Stimulated activated CD8-positive, alpha-beta memory T cell treated with anti-CD3 and anti-CD28 coated beads, Interleukin-4, amount 100 ng/mL, for 4 hours (primary cell): ENCODE results near the gene ADGRL3.

Source experiments
- DNase-seq, 2 donors: peaks; one replicate each; pipeline ENCODE4 v3.0.0-alpha.2; 2020; ENCODE audit warnings: low read depth in 2 of 2, low spot score in 1 of 2

ADGRL3 gene

DNA sequence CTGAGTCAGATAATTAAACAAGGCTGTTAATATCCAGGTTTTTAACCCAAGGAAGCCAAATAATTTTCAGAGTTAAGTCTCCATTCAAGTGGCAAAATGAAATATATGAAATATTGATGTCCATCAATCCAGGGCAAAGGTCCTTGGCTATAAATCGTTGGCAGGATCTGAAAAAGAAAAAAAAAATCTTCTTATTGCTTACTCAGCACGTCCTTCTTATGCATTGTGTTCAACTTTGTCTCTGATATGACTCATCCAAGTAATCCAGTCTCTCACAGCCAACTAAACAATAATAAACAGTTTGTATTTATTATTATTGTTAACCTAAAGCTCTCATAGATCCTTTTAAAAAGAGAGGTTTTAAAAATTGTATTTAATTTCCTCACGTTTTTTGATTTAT lies 851.2 kb downstream of the ADGRL3 start:
- no peak for DNase-seq

DNA sequence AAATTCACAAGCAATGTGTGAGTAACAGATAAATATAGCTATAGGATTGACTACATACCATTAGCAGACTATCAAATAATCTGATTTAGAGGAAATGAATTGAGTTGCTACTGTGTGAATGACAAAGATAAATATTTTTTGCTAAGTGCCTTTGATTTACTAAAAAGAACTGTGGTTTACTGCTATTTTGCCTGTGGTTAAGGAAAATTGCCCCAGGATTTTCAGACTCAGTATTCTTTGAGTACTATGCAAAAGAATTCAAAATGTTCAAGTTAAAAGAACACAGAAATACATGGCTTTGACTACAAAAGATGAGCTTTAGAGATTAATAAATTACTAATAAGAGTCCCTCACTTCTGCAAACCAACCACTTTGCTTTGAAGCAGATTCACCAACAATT lies 853.8 kb downstream of the ADGRL3 start:
- DNase-seq = no peak

DNA sequence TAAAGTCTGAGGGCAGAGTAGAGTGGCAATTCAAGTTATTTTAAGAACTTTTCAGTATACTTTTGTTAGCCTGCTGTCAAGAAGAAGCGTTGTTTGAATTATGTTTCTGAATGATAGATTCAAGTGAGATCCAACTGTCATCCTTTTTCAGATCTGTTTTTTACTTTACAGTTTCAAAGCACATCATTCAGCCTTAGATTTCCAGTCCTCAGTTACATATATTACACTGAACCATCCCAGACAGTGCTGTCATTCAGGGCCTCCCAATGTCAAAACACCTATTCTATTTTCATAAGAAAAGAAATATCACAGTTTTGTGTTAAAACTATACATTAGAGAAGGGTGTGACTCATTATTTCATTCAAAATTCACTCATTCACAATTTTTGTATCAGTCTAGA lies 856.9 kb downstream of the ADGRL3 start:
- DNase-seq = no peak

DNA sequence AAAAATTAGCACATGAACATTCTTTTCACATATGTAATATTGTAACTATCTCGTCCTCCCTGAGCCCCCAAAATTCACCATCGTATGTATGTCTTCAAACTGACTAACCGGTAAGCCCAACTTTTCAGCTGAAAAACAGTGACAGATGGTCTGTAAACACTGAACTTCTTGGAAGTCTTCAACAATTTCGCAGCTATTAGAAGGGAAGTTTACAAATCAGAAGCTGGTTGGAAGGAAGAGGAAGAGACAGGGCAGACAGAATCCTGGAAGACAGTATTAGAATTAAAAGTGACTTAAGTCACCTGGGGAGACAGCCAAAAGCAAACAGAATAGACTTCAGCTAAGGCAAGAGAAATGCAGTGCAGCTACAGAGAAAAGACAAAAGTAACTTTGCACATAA lies 858.4 kb downstream of the ADGRL3 start:
- no peak for DNase-seq

DNA sequence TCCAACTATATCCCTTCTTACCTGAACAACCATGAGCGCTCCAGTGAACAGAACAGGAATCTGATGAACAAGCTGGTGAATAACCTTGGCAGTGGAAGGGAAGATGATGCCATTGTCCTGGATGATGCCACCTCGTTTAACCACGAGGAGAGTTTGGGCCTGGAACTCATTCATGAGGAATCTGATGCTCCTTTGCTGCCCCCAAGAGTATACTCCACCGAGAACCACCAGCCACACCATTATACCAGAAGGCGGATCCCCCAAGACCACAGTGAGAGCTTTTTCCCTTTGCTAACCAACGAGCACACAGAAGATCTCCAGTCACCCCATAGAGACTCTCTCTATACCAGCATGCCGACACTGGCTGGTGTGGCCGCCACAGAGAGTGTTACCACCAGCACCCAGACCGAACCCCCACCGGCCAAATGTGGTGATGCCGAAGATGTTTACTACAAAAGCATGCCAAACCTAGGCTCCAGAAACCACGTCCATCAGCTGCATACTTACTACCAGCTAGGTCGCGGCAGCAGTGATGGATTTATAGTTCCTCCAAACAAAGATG lies 870.2 kb downstream of the ADGRL3 start:
- no peak for DNase-seq

DNA sequence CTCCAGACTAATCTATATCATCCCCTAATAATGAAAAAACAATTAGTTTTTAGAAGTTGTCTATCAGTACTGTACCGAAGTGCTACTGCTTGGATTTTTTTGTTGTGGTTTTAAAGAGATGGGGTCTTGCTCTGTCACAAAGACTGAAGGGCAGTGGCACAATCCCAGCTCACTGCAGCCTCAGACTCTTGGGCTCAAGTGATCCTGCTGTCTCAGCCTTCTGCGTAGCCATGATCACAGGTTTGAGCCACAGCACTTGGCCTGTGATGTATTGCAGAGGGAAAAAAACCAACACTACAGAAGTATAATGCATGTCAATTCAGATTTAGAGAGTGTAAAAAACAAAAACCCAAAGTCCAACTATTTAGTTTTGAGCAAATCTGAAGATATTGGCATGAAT lies 875.0 kb downstream of the ADGRL3 start:
- DNase-seq = no peak

DNA sequence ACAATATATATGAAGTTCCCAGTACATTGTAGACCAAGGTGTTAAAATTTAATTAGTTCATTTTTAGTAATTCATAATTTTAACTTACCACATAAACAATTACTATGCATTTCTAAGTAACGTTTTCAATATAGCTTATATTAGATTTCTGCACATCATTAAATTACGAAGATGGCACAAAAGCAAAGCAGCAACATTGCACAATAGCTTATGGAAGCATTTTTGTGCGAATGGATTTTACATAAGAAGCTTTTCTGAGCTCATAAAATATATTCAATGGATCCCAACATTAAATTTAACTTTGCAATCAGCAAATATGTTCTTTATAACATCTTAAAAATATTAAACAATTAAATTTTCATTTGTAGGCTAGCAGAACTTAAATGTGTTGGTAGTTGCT lies 875.4 kb downstream of the ADGRL3 start:
- DNase-seq = no peak

DNA sequence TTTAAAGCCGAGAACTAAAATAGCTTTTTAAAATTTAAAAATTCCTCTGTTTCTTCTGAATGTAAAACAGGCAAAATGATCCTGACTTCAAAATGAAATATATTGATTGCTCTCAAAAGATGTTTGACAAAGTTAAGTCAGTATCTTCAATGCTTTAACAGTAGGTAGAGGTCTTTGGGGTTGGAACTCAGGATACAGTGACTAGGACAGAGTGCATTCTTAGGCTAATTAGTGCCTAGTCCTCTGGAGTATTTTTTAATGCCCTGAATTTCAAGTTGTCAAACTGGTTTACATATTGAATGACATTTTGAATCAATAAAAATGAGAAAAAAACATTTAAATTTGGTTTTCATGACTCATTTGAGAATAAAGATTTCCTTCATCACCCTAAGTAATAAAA lies 877.3 kb downstream of the ADGRL3 start:
- no peak for DNase-seq

DNA sequence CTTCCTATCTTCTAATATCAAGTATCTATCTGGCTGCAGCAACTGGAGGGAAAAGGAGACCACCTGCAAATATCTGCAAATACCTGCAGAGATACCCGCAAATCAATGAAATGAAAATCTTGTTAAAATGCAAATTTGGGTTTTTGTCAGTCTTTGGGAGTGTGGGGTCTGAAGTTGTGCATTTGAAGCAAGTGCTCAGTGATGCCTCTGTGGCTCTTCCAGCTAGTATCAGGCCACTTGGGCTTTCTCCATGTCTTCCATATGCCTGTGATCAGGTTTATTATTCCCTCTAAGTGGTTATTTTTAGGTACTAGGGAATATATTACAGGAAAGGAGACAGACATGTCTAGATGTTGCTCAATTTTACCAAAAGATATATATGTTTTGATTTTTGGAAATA lies 880.3 kb downstream of the ADGRL3 start:
- DNase-seq = no peak

DNA sequence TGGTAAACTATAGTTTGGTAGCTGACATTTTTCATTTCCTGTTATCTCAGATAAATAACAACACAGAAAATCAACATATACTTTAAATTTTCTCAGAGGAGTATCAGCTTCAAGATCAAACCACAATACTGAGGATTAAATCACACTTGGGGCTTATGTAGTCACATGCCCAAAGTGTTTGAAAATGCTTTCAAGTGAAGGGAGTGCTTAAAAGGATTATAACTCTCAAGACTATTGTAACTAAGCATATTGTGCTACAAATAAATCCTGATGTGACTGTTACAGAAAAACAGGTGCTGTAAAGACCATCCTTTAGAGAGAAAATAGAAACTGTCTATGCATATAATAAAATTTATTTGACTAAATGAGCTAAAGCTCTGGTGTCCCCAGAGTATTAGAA lies 887.6 kb downstream of the ADGRL3 start:
- DNase-seq = no peak

DNA sequence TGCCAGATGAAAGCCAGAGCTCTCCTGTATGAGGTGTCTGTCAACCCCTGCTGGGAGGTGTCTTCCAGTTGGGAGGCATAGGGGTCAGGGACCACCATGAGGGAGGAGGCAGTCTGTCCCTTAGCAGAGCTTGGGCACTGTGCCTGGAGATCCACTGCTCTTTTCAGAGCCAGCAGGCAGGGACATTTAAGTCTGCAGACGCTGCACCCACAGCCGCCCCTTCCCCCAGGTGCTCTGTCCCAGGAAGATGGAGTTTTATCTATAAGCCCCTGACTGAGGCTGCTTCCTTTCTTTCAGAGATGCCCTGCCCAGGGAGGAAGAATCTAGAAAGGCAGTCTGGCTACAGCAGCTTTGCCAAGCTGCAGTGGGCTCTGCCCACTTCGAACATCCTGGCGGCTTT lies 893.6 kb downstream of the ADGRL3 start:
- no peak for DNase-seq

DNA sequence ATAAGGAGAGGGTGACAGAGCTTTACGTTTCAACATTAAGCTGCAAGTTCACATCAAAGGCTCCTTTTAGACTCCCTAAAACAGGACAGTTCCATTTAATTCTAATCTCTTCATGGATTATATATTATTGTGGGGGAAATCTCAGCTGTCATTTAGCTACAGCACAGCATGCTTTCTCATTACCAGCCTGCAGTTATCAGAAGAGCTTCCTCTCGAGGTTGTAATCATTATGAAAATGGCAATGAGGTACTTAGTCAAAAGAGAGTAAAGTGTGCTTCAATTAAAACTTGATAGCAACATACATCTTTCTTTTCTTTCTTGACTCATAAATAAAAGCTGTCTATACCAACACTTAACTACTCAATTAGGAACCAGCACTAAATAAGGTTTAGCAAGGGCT lies 896.8 kb downstream of the ADGRL3 start:
- DNase-seq = no peak

DNA sequence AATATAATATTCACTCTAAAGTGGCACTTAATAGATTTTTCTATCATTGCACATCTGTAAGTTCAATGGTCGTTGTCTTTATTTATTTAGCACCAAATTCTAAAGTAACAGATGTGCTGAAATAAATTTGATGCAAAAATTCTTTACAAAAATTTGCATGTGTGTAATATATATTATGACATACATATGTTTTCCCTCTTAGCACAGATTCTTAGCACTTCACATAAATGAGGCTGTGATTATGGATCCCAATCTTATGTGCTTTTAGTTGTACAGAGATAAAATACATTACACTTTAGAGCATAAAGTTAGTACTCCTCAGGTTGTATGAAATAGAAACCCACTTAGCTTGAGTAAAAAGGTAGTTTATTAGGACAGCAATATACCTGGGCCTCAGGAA lies 915.1 kb downstream of the ADGRL3 start:
- DNase-seq = no peak

DNA sequence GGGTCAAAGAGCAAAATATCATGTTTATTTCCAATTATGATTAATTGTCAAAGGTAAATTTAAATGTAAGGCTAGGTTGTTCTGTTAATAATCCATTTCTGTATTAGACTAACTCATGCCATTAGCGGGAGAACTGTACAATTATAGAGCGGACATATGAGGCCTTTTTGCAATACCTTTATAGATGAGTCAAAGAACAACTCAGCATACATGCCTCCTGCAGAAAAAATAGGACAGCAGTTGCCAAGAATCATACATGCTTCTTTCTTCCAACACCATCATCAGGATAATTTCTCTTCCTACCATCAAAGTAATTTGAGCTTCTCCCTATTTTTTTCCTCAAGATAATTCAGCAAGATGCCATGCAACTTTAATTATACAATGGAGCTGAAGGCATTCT lies 917.8 kb downstream of the ADGRL3 start:
- DNase-seq = no peak

DNA sequence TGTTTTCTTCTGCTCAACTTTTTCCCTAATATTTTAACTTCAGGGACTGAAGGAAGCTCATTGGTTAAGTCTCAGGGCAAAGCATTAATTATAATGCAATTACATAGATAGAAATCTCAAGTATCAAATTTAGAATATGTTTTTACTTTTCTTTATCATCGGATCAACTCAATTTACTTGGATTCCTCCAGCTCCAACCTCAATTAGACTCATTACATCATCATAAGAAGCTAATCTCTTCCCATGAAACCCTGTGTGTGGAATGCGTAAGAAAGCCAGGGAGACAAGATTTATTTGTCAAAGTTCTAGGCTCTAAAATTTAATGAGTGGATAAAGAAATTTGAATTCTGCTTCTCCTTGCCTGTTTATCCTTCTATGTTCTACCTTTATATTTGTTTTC lies 918.4 kb downstream of the ADGRL3 start:
- no peak for DNase-seq

DNA sequence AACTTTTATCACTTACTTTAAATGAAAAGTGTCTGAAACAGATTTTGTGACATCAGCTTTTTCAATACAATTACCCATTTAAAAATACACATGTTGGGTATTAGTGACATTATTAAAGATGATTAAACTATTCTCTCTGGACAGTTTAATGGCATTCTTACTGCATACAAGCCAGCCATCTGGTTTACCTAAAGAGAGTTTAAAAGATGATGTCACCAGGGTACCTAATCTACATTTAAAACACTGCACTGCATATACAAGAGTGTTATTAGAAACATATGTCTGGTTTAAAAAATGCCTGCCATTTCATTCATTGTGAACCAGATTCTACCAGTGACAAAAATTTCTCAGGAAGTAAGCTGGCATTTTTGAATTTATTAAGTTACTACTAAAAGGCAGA lies 919.1 kb downstream of the ADGRL3 start:
- no peak for DNase-seq

DNA sequence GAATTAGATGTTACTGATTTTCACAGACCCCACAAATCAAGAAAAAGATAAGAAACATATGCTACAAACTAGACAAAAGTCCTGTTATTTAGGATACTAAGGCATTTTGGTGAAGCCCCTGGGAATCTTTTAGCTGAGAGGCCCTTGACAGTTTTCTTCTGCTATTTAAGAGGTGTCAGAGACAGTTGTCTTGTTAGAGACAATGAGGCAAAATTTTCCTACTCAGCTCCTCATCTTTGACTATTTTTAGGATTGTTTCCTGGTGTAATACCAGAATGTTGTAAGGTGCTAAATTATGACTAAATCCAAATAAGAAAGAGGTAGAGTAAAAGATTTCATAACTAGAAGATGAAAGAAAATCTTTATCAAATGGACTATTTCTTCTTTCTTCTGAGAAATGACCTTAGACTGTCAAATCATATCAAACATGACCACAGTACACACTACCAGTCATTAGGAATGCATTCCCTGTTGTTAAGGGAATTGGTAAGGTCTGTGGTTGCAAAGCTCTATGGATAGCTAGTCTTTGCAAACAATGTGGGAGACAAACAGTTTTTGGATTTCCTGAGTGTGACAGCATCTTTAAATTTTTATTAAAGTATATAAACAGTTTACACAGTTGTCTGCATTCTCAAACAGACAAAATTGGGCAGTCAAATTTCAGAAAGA lies 926.1 kb downstream of the ADGRL3 start:
- DNase-seq = no peak
